ENCODE results near the gene ACACB. TPM values are rescaled to one million over a fixed set of nuclear protein-coding genes. Genes with fewer than 3 reads are reported as not detected.

Gene ACACB
- total RNA-seq, 1 experiment from 2014 or later, result 8.2 TPM

DNA sequence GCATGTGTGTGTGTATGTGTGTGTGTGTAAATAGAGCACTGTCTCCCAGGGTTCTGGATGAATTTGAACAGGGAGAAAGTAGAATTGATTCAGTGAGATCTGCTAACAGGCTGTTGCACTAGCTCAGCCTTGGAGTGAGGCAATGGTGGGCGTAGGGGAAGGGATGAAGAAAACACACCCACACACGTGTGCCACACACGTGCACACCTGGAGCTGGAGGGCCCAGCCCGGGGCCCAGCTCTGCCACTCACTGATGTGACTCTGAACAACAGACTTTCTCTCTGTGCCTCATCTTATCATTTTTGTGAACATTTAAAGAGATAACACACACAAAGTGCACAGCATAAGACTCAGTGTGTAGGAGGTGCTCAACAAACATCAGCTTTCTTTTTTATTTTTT is 4.2 kb downstream of the ACACB start:
- Histone ChIP-seq H3K27me3 (replicated peaks; ENCODE audit: insufficient read depth, low read depth, low read length, poor library complexity) (no peaks in the 10 kb centered on the region), H3K27ac (ENCODE audit: low read depth, low read length, poor library complexity, severe bottlenecking) (no peak overlapping the region), H3K36me3 (ENCODE audit: insufficient read depth, low read length, poor library complexity, severe bottlenecking) (no peaks in the 10 kb centered on the region), H3K4me3 (ENCODE audit: low read depth, low read length, poor library complexity, severe bottlenecking) (no peak overlapping the region), H3K9me3 (ENCODE audit: low read depth, low read length, poor library complexity, severe bottlenecking) (no peaks in the 10 kb centered on the region), H3K4me1 (ENCODE audit: insufficient read depth, low read length, poor library complexity, severe bottlenecking) (no peaks in the 10 kb centered on the region)
- intact Hi-C loops (cut with micrococcal nuclease; ENCODE audit: unreplicated experiment), result no loop called here
- no peak for DNase-seq (ENCODE audit: low spot score)
- no peak for TF ChIP-seq EZH2 (IDR thresholded peaks at IDR 0.05; ENCODE audit: borderline replicate concordance, low read depth, low read length, poor library complexity, severe bottlenecking)
- TF ChIP-seq, protein P1, sequence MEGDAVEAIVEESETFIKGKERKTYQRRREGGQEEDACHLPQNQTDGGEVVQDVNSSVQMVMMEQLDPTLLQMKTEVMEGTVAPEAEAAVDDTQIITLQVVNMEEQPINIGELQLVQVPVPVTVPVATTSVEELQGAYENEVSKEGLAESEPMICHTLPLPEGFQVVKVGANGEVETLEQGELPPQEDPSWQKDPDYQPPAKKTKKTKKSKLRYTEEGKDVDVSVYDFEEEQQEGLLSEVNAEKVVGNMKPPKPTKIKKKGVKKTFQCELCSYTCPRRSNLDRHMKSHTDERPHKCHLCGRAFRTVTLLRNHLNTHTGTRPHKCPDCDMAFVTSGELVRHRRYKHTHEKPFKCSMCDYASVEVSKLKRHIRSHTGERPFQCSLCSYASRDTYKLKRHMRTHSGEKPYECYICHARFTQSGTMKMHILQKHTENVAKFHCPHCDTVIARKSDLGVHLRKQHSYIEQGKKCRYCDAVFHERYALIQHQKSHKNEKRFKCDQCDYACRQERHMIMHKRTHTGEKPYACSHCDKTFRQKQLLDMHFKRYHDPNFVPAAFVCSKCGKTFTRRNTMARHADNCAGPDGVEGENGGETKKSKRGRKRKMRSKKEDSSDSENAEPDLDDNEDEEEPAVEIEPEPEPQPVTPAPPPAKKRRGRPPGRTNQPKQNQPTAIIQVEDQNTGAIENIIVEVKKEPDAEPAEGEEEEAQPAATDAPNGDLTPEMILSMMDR (conservative IDR thresholded peaks at IDR 0.05; ENCODE audit: low read depth, low read length), result no peak
- ChIA-PET CTCF (no interaction called here), POLR2A (ENCODE audit: low non-redundant PET) (no interaction called here)
- no TSS peak for BruUV-seq (replicated peaks)

DNA sequence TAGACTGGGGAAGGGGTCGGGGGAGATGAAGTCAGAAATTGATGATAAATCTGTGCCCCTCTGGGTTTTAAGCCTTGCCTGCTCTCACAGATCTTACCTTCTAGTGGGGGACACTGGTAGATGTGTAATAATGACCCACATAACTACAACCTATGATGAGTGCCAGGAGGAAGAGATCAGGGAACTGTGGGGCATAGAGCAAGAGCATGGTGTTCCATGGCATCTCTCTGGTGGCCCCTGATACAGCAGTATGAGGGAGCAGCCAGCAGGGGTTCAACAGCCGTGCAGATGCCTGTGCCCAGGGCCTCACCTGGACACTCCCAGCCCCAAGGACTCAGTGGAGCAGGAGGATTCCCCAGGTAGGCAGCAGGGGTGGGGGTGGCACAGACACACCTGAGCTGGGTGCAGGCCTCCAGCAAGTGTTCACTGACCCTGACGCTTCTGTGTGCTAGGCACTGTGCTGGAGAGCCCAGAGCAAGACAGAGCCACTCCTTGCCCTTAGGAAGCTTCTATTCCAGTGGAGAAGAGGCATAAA is 5.0 kb downstream of the ACACB start:
- H3K4me3 ChIP-seq (ENCODE audit: low read depth, low read length, poor library complexity, severe bottlenecking), result no peak overlapping the region
- no peaks in the 10 kb centered on the region for H3K4me1 ChIP-seq (ENCODE audit: insufficient read depth, low read length, poor library complexity, severe bottlenecking)
- ChIA-PET POLR2A (ENCODE audit: low non-redundant PET) (no interaction called here), CTCF (no interaction called here)
- intact Hi-C loops (cut with micrococcal nuclease; ENCODE audit: unreplicated experiment), result no loop called here
- H3K36me3 ChIP-seq (ENCODE audit: insufficient read depth, low read length, poor library complexity, severe bottlenecking), result no peaks in the 10 kb centered on the region
- TF ChIP-seq, protein P1 (conservative IDR thresholded peaks at IDR 0.05; ENCODE audit: low read depth, low read length), result no peak
- TF ChIP-seq EZH2 (IDR thresholded peaks at IDR 0.05; ENCODE audit: borderline replicate concordance, low read depth, low read length, poor library complexity, severe bottlenecking), result no peak
- no peaks in the 10 kb centered on the region for H3K27me3 ChIP-seq (replicated peaks; ENCODE audit: insufficient read depth, low read depth, low read length, poor library complexity)
- no peak overlapping the region for H3K27ac ChIP-seq (ENCODE audit: low read depth, low read length, poor library complexity, severe bottlenecking)
- H3K9me3 ChIP-seq (ENCODE audit: low read depth, low read length, poor library complexity, severe bottlenecking), result no peaks in the 10 kb centered on the region
- DNase-seq (ENCODE audit: low spot score), result no peak
- BruUV-seq (replicated peaks), result no TSS peak

DNA sequence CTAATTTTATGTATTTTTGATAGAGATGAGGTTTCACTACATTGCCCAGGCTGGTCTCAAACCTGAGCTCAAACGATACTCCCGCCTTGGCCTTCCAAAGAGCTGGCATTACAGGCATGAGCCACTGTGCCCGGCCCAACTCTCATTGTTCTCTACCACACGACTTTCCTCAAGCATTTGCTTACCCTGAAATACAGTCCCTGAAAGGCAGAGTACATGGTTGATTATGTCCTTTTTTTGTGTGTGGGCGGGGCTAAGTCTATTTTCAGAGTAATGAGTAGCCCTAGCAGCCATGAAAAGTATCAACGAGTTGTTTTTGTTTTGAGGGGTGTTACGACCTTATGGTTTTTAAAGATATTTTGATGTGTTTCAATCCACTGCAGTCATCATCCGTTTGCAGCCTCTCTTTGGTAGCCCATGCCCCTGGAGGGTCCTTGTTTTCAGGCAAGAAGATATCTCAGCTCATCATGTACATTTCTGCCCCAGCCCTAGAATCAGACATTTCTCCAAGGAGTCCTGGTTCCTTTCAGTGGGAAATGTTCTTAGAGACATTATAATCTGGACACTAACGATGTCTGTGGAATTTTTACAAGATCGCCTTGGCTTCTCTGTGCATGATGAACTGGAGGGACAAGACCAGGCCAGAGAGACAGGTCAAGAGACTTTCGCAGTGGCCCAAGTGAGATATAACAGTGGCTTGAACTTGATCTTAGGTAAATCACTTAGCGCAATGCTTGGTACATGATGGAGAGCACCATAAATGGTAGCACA is 8.7 kb downstream of the ACACB start:
- BruUV-seq (replicated peaks), result no TSS peak
- Histone ChIP-seq H3K36me3 (ENCODE audit: insufficient read depth, low read length, poor library complexity, severe bottlenecking) (no peaks in the 10 kb centered on the region), H3K27ac (ENCODE audit: low read depth, low read length, poor library complexity, severe bottlenecking) (no peak overlapping the region), H3K9me3 (ENCODE audit: low read depth, low read length, poor library complexity, severe bottlenecking) (no peaks in the 10 kb centered on the region), H3K4me3 (ENCODE audit: low read depth, low read length, poor library complexity, severe bottlenecking) (no peak overlapping the region), H3K4me1 (ENCODE audit: insufficient read depth, low read length, poor library complexity, severe bottlenecking) (no peaks in the 10 kb centered on the region), H3K27me3 (replicated peaks; ENCODE audit: insufficient read depth, low read depth, low read length, poor library complexity) (no peaks in the 10 kb centered on the region)
- POLR2A ChIA-PET (ENCODE audit: low non-redundant PET), result no interaction called here
- no peak for DNase-seq (ENCODE audit: low spot score)
- CTCF ChIA-PET, result no interaction called here
- intact Hi-C loops (cut with micrococcal nuclease; ENCODE audit: unreplicated experiment), result no loop called here
- no peak for TF ChIP-seq EZH2 (IDR thresholded peaks at IDR 0.05; ENCODE audit: borderline replicate concordance, low read depth, low read length, poor library complexity, severe bottlenecking)
- TF ChIP-seq, protein P1 (conservative IDR thresholded peaks at IDR 0.05; ENCODE audit: low read depth, low read length), result no peak

Measured in A673 (cell line).